Loucy (cell line): ENCODE measurements around the gene PRKN.

Experiments used
- H2AFZ ChIP-seq: fragments of 200-600 bp; sonication (generic); 2 replicates; pipeline ENCODE4 v1.6.0; 2016; ENCODE audit warnings: antibody characterized with exemption, mild to moderate bottlenecking, low read length, moderate library complexity
- H3F3A ChIP-seq: fragments of 200-600 bp; 2 replicates; pipeline ENCODE4 v1.6.0; 2016; ENCODE audit warnings: antibody characterized with exemption, low read depth, mild to moderate bottlenecking
- H3K27me3 ChIP-seq: fragments of 200-600 bp; sonication (generic); 2 replicates; pipeline ENCODE4 v1.6.1; 2014; ENCODE audit warnings: low read length, mild to moderate bottlenecking; ENCODE audit not compliant: insufficient read depth, poor library complexity, severe bottlenecking
- H3K36me3 ChIP-seq: fragments of 200-600 bp; sonication (generic); 2 replicates; pipeline ENCODE4 v1.6.1; 2016; ENCODE audit warnings: low read length; ENCODE audit not compliant: insufficient read depth
- H3K4me1 ChIP-seq: fragments of 200-600 bp; sonication (generic); 2 replicates; pipeline ENCODE4 v1.5.1; 2014; ENCODE audit warnings: low read length, mild to moderate bottlenecking; ENCODE audit not compliant: insufficient read depth, poor library complexity, severe bottlenecking
- H3K4me2 ChIP-seq: fragments of 200-600 bp; sonication (generic); 2 replicates; pipeline ENCODE4 v1.6.0; 2014; ENCODE audit warnings: antibody characterized with exemption, low read length, low read depth, mild to moderate bottlenecking; ENCODE audit not compliant: poor library complexity, severe bottlenecking
- H3K4me3 ChIP-seq: fragments of 200-600 bp; sonication (generic); 2 replicates; pipeline ENCODE4 v1.5.1; 2014; ENCODE audit warnings: low read length, mild to moderate bottlenecking, mixed read lengths; ENCODE audit not compliant: poor library complexity, severe bottlenecking
- H3K79me2 ChIP-seq: fragments of 200-600 bp; sonication (generic); 2 replicates; pipeline ENCODE4 v1.6.1; 2014; ENCODE audit warnings: low read length; ENCODE audit not compliant: insufficient read depth
- H3K9ac ChIP-seq: fragments of 200-600 bp; sonication (generic); 2 replicates; pipeline ENCODE4 v1.6.0; 2014; ENCODE audit warnings: mild to moderate bottlenecking, low read depth, low read length, moderate library complexity; ENCODE audit not compliant: poor library complexity, severe bottlenecking
- H3K9me2 ChIP-seq: fragments of 200-600 bp; sonication (generic); replicated peaks from 2 replicates; pipeline ENCODE4 v1.6.1; 2016; ENCODE audit warnings: low read depth, low read length, mixed read lengths
- H3K9me3 ChIP-seq: fragments of 200-600 bp; sonication (generic); 2 replicates; pipeline ENCODE4 v1.6.1; 2014; ENCODE audit warnings: mild to moderate bottlenecking, antibody characterized with exemption, low read length, low read depth; ENCODE audit not compliant: insufficient read depth
- H4K20me1 ChIP-seq: fragments of 200-600 bp; sonication (generic); 2 replicates; pipeline ENCODE4 v1.6.0; 2014; ENCODE audit warnings: antibody characterized with exemption, low read length, mild to moderate bottlenecking; ENCODE audit not compliant: insufficient read depth, poor library complexity, severe bottlenecking
- CTCF ChIP-seq: fragments of 200-600 bp; sonication (generic); conservative IDR thresholded peaks from 2 replicates; pipeline ENCODE4 v1.5.1; 2014; ENCODE audit warnings: mild to moderate bottlenecking, antibody characterized with exemption, low read length
- EZH2phosphoT487 ChIP-seq: fragments of 200-600 bp; IDR thresholded peaks from 2 replicates; pipeline ENCODE4 v1.6.1; 2018; ENCODE audit warnings: antibody characterized with exemption, mild to moderate bottlenecking, moderate library complexity, borderline replicate concordance

PRKN gene

GRCh38 chr6:162467679-162468078 is 259.9 kb downstream of the PRKN start:
- no peaks in the 10 kb centered on the region for H3K9me2 ChIP-seq
- TF ChIP-seq EZH2phosphoT487 (no peak), CTCF (no peak)
- H2AFZ ChIP-seq = no peak overlapping the region
- no peaks in the 10 kb centered on the region for H4K20me1 ChIP-seq
- no peaks in the 10 kb centered on the region for H3F3A ChIP-seq
- no peaks in the 10 kb centered on the region for H3K36me3 ChIP-seq
- H3K27me3 ChIP-seq = no peaks in the 10 kb centered on the region
- H3K4me1 ChIP-seq = no peaks in the 10 kb centered on the region
- H3K79me2 ChIP-seq = no peaks in the 10 kb centered on the region
- H3K4me2 ChIP-seq = no peak overlapping the region
- no peaks in the 10 kb centered on the region for H3K9me3 ChIP-seq
- H3K4me3 ChIP-seq = no peak overlapping the region
- H3K9ac ChIP-seq = no peak overlapping the region

- Histone ChIP-seq H3F3A (no peaks in the 10 kb centered on the region), H3K9me3 (peaks cover 3% of the 10 kb centered on the region; the same call in 1 of the 2 replicates), H3K4me2 (no peak overlapping the region), H3K9ac (no peak overlapping the region), H4K20me1 (no peaks in the 10 kb centered on the region), H3K27me3 (no peaks in the 10 kb centered on the region), H3K9me2 (no peaks in the 10 kb centered on the region), H3K4me1 (no peaks in the 10 kb centered on the region), H2AFZ (no peak overlapping the region), H3K79me2 (no peaks in the 10 kb centered on the region), H3K4me3 (no peak overlapping the region), H3K36me3 (no peaks in the 10 kb centered on the region)
- TF ChIP-seq CTCF = no peak
- no peak for TF ChIP-seq EZH2phosphoT487
Observed at GRCh38 chr6:162463576-162463975, 264.0 kb downstream of the PRKN start.

- H3K9ac ChIP-seq = no peak overlapping the region
- no peak overlapping the region for H3K4me2 ChIP-seq
- H2AFZ ChIP-seq = no peak overlapping the region
- no peak overlapping the region for H3K4me3 ChIP-seq
- H3F3A ChIP-seq = no peaks in the 10 kb centered on the region
- H3K27me3 ChIP-seq = no peaks in the 10 kb centered on the region
- H3K4me1 ChIP-seq = no peaks in the 10 kb centered on the region
- H4K20me1 ChIP-seq = no peaks in the 10 kb centered on the region
- TF ChIP-seq EZH2phosphoT487 (no peak), CTCF (no peak)
- H3K36me3 ChIP-seq = no peaks in the 10 kb centered on the region
- no peaks in the 10 kb centered on the region for H3K79me2 ChIP-seq
- peaks cover 5% of the 10 kb centered on the region; the same call in 1 of the 2 replicates for H3K9me3 ChIP-seq
- H3K9me2 ChIP-seq = no peaks in the 10 kb centered on the region
Observed at GRCh38 chr6:162459985-162460384, 267.6 kb downstream of the PRKN start.
